Activated CD4-positive, alpha-beta T cell treated with anti-CD3 and anti-CD28 coated beads, Interleukin-2, amount 10 ng/mL, durations not matched to agents 7 days and 5 days (primary cell): Measurements from ENCODE around the gene ADPRS. TPM values are rescaled to one million over a fixed set of nuclear protein-coding genes. Genes with fewer than 3 reads are reported as not detected.

Experiments
- CTCF ChIA-PET: fragments of 350-600 bp; sonication (Branson Sonifier 250); formaldehyde crosslinking; loops from one replicate; lab custom pipeline; 2021; ENCODE audit warnings: antibody characterized with exemption; lab: Charles Lee
- POLR2A ChIA-PET: fragments of 350-600 bp; sonication (Branson Sonifier 250); formaldehyde crosslinking; loops from one replicate; lab custom pipeline; 2021; ENCODE audit warnings: antibody characterized with exemption; lab: Charles Lee
- DNase-seq: peaks from one replicate; pipeline ENCODE4 v3.0.0-alpha.2; 2020
- H3K27ac Mint-ChIP-seq: one replicate; pipeline ENCODE4 v1.8.0; 2021; ENCODE audit warnings: mild to moderate bottlenecking, moderate library complexity, mixed read lengths
- H3K27me3 Mint-ChIP-seq: one replicate; pipeline ENCODE4 v1.8.0; 2021; ENCODE audit warnings: mixed read lengths
- H3K36me3 Mint-ChIP-seq: one replicate; pipeline ENCODE4 v1.8.0; 2021; ENCODE audit warnings: low read depth, mixed read lengths
- H3K4me1 Mint-ChIP-seq: one replicate; pipeline ENCODE4 v1.8.0; 2021; ENCODE audit warnings: mixed read lengths
- H3K4me3 Mint-ChIP-seq: one replicate; pipeline ENCODE4 v1.8.0; 2021; ENCODE audit warnings: mild to moderate bottlenecking, moderate library complexity, mixed read lengths
- H3K9me3 Mint-ChIP-seq: one replicate; pipeline ENCODE4 v1.8.0; 2021; ENCODE audit warnings: mixed read lengths
- total RNA-seq, 2 experiments: library from RNA; stranded (reverse); gene quantifications; one replicate each; pipeline ENCODE4 v1.2.3, GENCODE V29; 2021

Gene ADPRS
- total RNA-seq, 2 experiments from 2014 or later: 27.2 to 29.5 TPM

DNA sequence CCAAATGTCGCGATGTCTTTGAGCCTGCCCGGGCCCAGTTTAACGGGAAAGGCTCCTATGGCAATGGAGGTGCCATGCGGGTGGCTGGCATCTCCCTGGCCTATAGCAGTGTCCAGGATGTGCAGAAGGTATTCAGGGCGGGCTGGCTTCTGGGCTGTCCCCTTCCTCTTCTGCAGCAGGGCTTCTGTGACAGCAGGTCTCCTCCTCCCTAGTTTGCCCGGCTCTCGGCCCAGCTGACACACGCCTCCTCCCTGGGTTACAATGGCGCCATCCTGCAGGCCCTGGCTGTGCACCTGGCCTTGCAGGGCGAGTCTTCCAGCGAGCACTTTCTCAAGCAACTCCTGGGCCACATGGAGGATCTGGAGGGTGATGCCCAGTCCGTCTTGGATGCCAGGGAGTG is 3.0 kb downstream of the ADPRS start:
- H3K9me3 Mint-ChIP-seq: no peaks in the 10 kb centered on the region
- no peaks in the 10 kb centered on the region for H3K27me3 Mint-ChIP-seq
- no peak overlapping the region for H3K27ac Mint-ChIP-seq
- H3K4me1 Mint-ChIP-seq: peaks cover 16% of the 10 kb centered on the region
- ChIA-PET POLR2A (no interaction called here), CTCF (no interaction called here)
- no peak overlapping the region for H3K4me3 Mint-ChIP-seq
- DNase-seq: no peak
- peaks cover 17% of the 10 kb centered on the region for H3K36me3 Mint-ChIP-seq

DNA sequence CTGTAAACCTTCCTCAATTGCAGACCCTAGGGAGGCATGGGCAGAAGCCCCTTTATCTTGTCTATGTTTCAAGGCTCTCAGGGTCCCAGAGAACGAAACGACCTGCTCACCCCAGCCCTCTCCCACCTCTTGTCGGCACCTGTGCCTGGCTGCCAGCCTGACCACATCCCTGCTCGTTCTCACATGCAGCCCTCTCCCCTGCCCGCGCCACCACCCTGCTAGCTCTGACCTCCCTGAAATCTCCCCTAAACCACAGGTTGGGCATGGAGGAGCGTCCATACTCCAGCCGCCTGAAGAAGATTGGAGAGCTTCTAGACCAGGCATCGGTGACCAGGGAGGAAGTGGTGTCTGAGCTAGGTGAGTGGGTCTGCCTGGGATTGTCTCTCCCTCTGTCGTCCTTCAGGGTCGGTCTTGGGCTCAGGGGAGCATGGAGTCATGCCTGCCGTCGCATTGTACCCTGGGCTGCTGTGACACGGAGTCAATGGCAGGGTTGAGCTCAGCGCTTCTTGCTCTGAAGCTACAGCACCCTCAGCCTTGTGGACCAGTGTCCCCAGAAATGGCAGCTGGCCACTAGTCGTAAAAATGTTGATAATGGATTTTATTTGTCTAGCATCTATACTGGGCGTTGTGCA is 3.6 kb downstream of the ADPRS start:
- POLR2A ChIA-PET: no interaction called here
- Mint-ChIP-seq H3K9me3 (no peaks in the 10 kb centered on the region), H3K36me3 (peaks cover 17% of the 10 kb centered on the region), H3K27me3 (no peaks in the 10 kb centered on the region), H3K27ac (no peak overlapping the region), H3K4me1 (peaks cover 16% of the 10 kb centered on the region), H3K4me3 (no peak overlapping the region)
- DNase-seq: no peak
- CTCF ChIA-PET: no interaction called here

DNA sequence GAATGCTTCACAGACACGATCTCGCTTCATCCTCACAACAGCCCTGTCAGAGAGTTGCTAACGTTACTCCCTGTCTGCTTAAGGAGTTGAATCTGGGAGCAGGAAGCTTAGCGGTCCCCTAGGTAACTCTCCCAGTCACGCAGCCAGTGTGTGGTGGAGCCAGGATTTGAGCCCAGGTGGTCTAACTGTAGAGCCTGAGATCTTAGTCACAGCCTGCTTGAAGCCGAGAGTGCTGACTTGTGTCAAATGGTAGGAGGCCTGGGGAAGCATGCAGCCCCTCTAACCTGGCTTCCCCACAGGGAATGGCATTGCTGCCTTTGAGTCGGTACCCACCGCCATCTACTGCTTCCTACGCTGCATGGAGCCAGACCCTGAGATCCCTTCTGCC is 4.1 kb downstream of the ADPRS start:
- ChIA-PET POLR2A (no interaction called here), CTCF (interaction anchor here (1.5 kb wide), 1 partner anchor 42 kb away, joined by 4 read pairs; no protein-coding TSS in a partner anchor)
- Mint-ChIP-seq H3K36me3 (peaks cover 17% of the 10 kb centered on the region), H3K27me3 (no peaks in the 10 kb centered on the region), H3K4me3 (no peak overlapping the region), H3K9me3 (no peaks in the 10 kb centered on the region), H3K27ac (no peak overlapping the region), H3K4me1 (peaks cover 16% of the 10 kb centered on the region)
- no peak for DNase-seq

DNA sequence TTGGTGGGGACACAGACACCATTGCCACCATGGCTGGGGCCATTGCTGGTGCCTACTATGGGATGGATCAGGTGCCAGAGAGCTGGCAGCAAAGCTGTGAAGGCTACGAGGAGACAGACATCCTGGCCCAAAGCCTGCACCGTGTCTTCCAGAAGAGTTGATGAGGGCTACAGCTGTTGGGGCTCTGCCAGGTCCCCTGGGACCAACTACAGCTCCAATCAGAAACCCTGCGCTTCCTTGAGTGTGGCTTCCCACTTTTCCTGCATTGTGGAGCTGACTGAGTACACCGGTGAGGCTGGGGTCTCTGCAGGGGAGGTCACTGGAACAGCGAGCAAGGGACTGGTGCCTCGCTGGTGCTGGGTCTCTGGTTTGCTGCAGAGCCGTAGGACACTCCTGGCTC is 4.5 kb downstream of the ADPRS start:
- POLR2A ChIA-PET: no interaction called here
- Mint-ChIP-seq H3K27ac (no peak overlapping the region), H3K27me3 (no peaks in the 10 kb centered on the region)

DNA sequence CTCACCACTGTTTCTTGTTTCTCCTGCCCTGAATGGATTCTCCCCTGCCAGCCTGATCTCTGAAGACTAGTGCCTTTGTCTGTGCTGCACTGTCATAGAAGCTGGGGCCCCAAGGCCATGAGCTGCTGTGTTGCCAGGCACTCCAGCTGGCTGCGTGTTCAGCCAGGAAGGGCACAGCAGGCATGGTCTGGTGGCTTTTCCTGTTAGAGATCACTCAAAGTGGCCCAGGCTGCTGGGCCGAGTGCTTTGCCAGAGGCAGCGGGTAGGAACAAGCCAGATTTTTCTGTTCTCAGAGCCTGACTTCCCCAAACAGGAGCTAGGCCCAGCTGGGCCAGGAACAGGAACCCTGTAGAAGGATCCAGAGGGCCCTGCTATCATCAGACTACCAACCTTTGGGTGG is 5.2 kb downstream of the ADPRS start:
- ChIA-PET POLR2A (no interaction called here), CTCF (interaction anchor here (1.5 kb wide), 1 partner anchor 41 kb away, joined by 4 read pairs; no protein-coding TSS in a partner anchor)
- H3K27ac Mint-ChIP-seq: no peak overlapping the region
- peaks cover 17% of the 10 kb centered on the region for H3K36me3 Mint-ChIP-seq
- no peak overlapping the region for H3K4me3 Mint-ChIP-seq
- peaks cover 14% of the 10 kb centered on the region for H3K4me1 Mint-ChIP-seq
- H3K27me3 Mint-ChIP-seq: no peaks in the 10 kb centered on the region
- no peaks in the 10 kb centered on the region for H3K9me3 Mint-ChIP-seq
- no peak for DNase-seq

More for the DNA sequence above, 4.5 kb downstream of the ADPRS start:
- Mint-ChIP-seq H3K4me3 (no peak overlapping the region), H3K9me3 (no peaks in the 10 kb centered on the region), H3K4me1 (peaks cover 14% of the 10 kb centered on the region), H3K36me3 (peaks cover 17% of the 10 kb centered on the region)
- CTCF ChIA-PET: interaction anchor here (1.5 kb wide), 1 partner anchor 41 kb away, joined by 4 read pairs; no protein-coding TSS in a partner anchor
- DNase-seq: no peak

DNA sequence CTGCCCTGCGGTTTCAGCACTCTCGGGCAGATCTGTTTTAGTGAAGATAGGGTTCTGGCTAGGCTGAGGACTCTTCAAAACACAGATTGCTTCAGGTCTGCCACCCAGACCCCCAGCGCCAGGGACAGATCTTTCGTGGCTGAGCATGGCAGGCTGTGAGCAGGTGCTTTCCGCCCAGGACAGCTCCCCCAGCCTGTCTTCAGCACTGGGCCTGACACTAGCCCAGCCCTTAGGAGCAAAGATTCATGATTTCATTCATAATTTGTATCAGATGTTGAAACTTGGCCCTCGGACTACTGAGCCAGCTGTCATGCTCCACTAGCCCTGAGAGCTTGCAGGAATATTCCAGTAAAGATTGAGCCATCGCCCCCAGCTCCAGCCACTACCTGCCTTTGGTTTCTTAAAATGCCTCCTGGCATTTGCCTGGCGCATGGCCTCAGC is 5.9 kb downstream of the ADPRS start:
- Mint-ChIP-seq H3K4me1 (peaks cover 11% of the 10 kb centered on the region), H3K4me3 (no peak overlapping the region), H3K36me3 (peaks cover 14% of the 10 kb centered on the region), H3K27me3 (no peaks in the 10 kb centered on the region), H3K27ac (no peak overlapping the region), H3K9me3 (no peaks in the 10 kb centered on the region)
- no peak for DNase-seq
- POLR2A ChIA-PET: no interaction called here
- CTCF ChIA-PET: interaction anchor here (0.6 to 2.7 kb wide), 3 partner anchors 40 to 186 kb away, joined by 3 to 9 read pairs (median 3); no protein-coding TSS in a partner anchor

DNA sequence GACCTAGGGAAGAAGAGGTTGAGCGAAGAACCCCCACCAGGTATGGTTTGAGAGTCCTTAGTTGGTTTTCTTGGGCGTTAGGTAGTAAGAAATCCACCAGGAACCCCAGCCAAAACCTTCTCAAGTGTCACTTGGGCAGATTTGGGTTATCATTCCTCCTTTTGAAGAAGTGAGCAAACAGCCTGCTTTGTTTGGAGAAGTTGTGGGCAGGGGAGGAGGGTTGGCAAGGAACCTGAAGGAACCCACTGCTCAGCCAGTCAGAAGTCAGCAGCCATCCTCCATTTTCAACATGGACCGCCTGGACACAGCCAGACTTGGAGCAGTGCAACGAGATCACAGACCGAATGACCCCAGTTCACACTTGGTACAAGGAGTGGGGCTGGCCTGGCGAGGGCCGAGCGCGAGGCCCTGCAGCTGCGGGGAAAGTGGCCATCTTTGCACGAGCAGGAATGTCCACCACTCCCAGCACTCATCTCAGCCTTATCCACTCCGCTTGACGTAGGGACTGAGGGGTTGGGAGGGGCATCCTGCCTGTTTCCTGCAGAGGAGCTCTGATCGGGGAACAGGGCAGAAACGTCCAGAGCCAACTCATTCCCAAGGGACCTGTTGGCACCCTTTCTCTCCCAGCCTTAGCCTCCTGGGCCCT is 7.2 kb downstream of the ADPRS start:
- H3K36me3 Mint-ChIP-seq: peaks cover 13% of the 10 kb centered on the region
- DNase-seq: no peak
- ChIA-PET POLR2A (interaction anchor here (0.7 kb wide), 1 partner anchor 23 kb away, joined by 6 read pairs; no protein-coding TSS in a partner anchor), CTCF (interaction anchor here (0.6 to 2.7 kb wide), 6 partner anchors 21 to 210 kb away, joined by 3 to 10 read pairs (median 4); partner anchors contain the start of genes SH3D21 and TRAPPC3)
- no peak overlapping the region for H3K27ac Mint-ChIP-seq
- H3K9me3 Mint-ChIP-seq: no peaks in the 10 kb centered on the region
- H3K4me3 Mint-ChIP-seq: no peak overlapping the region
- H3K27me3 Mint-ChIP-seq: no peaks in the 10 kb centered on the region
- peaks cover 6% of the 10 kb centered on the region for H3K4me1 Mint-ChIP-seq

DNA sequence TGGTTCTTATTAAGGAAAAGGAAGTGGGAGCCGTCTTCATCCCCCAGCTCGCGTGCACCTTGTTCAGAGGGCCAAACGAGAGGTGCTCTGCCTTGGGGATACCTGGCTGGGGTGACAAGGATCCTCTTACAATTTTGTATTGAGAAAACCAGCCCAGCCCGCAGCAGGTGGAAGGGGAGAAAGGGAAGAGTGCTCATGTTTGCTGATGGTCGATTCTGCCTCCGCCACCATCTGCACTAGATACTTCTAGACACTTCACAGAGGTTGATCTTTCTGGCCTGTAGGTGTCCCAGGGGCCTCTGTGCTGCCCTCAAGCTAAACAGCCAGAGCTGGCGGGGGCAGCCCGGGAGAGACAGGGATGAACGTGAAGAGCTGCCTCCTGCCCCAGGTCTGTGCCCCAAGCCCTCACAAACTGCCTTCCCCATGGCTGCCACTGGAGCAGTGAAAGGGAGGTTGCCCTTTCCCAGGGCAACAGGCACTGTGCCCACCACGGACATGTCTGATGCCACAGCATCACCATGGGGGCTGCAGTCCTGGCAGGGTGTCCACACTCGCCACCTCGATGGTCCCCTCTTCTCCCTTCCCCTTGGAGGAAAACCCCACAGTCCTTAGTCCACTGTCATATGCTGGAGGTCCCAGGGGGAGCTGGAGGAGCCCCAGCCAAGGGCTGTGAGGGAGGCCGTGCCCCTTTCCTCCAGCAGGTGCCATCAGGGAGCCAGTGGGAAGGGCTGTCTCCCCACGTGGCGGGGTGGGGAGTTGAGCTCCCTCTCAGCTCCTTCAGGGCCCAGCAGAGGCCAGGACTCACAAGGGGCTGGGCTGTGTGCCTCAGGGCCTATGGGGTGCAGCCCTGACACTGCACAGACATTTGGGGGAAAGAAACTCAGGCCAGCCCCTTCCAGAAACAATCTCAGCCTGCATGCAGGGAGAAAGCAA is 8.1 kb downstream of the ADPRS start:
- H3K27me3 Mint-ChIP-seq: no peaks in the 10 kb centered on the region
- DNase-seq: no peak
- ChIA-PET POLR2A (no interaction called here), CTCF (interaction anchor here (0.6 to 2.7 kb wide), 4 partner anchors 38 to 91 kb away, joined by 3 to 10 read pairs (median 6); partner anchors contain the start of gene TRAPPC3)
- no peak overlapping the region for H3K27ac Mint-ChIP-seq
- no peaks in the 10 kb centered on the region for H3K9me3 Mint-ChIP-seq
- H3K4me3 Mint-ChIP-seq: no peak overlapping the region
- H3K4me1 Mint-ChIP-seq: peaks cover 3% of the 10 kb centered on the region
- H3K36me3 Mint-ChIP-seq: peaks cover 8% of the 10 kb centered on the region

DNA sequence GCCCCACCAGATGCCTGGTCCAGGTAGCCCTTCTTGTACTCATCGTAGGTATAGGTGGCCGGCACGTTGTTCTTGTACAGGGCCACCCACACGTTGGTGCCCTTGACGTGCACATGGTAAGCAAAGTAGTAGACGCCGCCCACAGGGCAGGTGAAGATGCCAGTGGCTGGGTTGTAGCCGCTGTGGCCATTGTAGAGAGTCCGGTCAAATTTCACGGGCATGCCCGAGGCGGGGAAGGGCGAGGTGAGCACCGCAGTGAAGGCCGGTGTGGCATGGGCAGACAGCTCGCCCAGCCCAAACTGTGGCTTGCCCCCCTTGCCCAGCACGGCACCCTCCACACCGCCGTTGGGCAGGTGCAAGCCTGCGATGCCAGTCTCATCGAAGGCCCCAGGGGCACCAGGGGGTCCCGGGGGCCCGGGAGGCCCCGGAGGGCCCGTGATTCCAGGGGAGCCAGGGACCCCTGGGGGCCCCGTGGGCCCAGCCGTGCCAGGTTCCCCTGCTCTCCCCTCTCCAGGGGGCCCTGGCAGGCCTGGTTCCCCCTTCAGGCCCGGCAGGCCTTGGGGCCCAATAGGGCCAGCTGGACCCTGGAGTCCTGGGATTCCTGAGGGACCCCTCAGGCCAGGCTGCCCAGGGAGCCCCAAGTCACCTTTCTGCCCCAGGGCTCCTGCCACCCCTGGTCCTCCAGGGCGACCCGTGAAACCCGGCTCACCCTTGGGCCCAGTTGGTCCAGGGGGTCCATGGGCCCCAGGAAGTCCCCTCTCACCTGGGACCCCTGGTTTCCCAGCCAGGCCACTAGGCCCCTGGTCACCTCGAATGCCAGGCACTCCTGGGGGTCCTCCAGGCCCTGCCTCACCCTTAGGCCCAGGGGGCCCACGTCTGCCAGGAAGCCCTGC is 9.2 kb downstream of the ADPRS start:
- no peak for DNase-seq
- Mint-ChIP-seq H3K9me3 (no peaks in the 10 kb centered on the region), H3K4me1 (peaks cover 3% of the 10 kb centered on the region), H3K27me3 (no peaks in the 10 kb centered on the region), H3K4me3 (no peak overlapping the region), H3K36me3 (peaks cover 4% of the 10 kb centered on the region), H3K27ac (no peak overlapping the region)
- ChIA-PET CTCF (interaction anchor here (1.5 to 1.7 kb wide), 3 partner anchors 44 to 90 kb away, joined by 4 to 10 read pairs (median 4); partner anchors contain the start of gene TRAPPC3), POLR2A (no interaction called here)

DNA sequence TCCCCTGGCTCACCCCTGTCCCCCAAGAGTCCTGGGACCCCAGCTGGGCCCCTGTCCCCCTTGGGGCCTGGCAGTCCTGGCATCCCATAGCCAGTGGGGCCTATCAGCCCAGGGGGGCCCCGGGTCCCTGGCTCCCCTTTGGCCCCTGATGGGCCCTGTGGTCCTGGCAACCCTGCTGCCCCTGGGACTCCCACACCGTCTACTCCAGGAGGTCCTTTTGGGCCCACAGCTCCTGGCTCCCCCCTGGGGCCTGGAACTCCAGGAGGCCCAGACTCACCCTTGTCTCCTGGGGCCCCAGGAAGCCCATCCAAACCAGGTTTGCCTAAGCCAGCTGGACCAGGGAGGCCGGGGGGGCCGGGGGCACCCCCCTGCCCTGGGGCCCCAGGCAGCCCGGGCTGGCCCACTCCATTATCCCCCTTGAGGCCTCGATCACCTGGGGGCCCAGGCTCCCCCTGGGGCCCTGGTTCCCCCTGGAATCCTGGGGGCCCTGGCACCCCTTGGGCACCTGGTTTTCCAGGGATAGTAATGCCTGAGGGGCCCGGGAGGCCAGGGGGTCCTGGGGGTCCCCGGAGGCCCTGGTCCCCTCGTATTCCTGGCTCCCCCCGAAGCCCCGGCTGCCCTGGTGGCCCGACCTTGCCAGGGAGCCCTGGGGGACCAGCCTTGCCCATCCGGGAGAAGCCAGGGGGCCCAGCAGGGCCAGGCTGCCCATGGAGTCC is 10.1 kb downstream of the ADPRS start:
- Mint-ChIP-seq H3K27ac (no peak overlapping the region), H3K36me3 (no peaks in the 10 kb centered on the region), H3K9me3 (no peaks in the 10 kb centered on the region), H3K4me3 (no peak overlapping the region), H3K4me1 (peaks cover 3% of the 10 kb centered on the region), H3K27me3 (no peaks in the 10 kb centered on the region)
- CTCF ChIA-PET: interaction anchor here (1.7 to 4.6 kb wide), 2 partner anchors 43 to 89 kb away, joined by 4 to 16 read pairs; no protein-coding TSS in a partner anchor
- no peak for DNase-seq
- POLR2A ChIA-PET: no interaction called here

DNA sequence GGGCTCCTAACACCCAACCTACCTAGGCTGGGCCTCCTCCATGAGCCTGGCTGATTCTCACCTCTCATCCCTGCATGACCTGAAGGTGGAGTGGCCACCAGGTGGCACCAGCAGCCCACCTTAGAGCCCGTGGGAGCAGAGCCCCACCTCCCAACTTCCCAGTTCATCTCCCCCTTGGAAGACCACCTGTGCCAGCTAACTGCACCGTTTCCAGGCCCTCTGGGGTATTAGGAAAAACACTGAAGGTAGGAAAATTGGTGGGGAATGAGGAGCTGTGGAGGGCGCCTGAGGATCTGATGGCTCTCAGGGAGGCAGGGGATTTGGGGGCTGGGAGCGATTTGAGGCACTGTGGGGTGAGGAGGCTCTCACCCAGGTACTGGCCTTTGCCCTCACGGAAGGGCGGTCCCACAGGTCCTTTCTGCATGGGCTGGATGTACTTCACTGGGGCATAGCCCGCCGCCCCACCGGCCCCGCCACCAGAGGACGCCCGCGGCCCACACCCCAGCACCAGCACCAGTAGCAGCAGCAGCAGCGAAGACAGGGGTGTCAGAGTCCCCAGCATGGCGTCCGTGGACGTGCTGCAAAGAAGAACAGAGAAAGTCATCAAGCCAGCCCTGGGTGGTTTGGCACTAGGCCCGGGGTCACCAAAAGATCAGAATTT is 11.1 kb downstream of the ADPRS start:
- H3K27ac Mint-ChIP-seq: no peak overlapping the region
- POLR2A ChIA-PET: interaction anchor here (0.6 kb wide), 1 partner anchor 30 kb away, joined by 3 read pairs; no protein-coding TSS in a partner anchor
- no peaks in the 10 kb centered on the region for H3K36me3 Mint-ChIP-seq
- CTCF ChIA-PET: interaction anchor here (0.6 to 4.6 kb wide), 10 partner anchors 10 to 192 kb away, joined by 3 to 25 read pairs (median 3); partner anchors contain the start of gene TRAPPC3
- H3K4me3 Mint-ChIP-seq: no peak overlapping the region
- no peaks in the 10 kb centered on the region for H3K9me3 Mint-ChIP-seq
- peaks cover 3% of the 10 kb centered on the region for H3K4me1 Mint-ChIP-seq
- peak; percentile 81 for DNase-seq
- H3K27me3 Mint-ChIP-seq: no peaks in the 10 kb centered on the region
